Stimulated activated naive CD4-positive, alpha-beta T cell (primary cell): Measurements from ENCODE around the gene PUM2.

Experiments used
- DNase-seq, 6 experiments: peaks; one replicate each; lab custom pipeline; 2025; lab: John Stamatoyannopoulos, UW

Gene PUM2

GRCh38 chr2:20198796-20199632, 151.6 kb downstream of the PUM2 start:
- no peak for DNase-seq
